GM19372 (cell line): ENCODE data around the gene PLIN3.
"Not testable (repeated sequence)": the region's sequence is repeated elsewhere in the genome, so short reads cannot be mapped to it uniquely, and the experiment has no call there.

Experiments
- ATAC-seq: cut with Tn5 transposase; IDR thresholded peaks from one replicate; pipeline ENCODE4 v1.9.1; 2021; ENCODE audit warnings: mild to moderate bottlenecking, low read depth, moderate library complexity; ENCODE audit not compliant: unreplicated experiment

PLIN3 gene

GRCh38 chr19:4896372-4896771 is 28.9 kb upstream of the PLIN3 start:
- no peak for ATAC-seq

GRCh38 chr19:4892962-4893361 is 25.5 kb upstream of the PLIN3 start:
- not testable (repeated sequence) for ATAC-seq

- no peak for ATAC-seq
These were observed 23.6 kb upstream of the PLIN3 start for GRCh38 chr19:4891066-4891465.

- no peak for ATAC-seq
These were observed 21.8 kb upstream of the PLIN3 start for GRCh38 chr19:4889034-4889815.

GRCh38 chr19:4887803-4888202 is 20.3 kb upstream of the PLIN3 start:
- ATAC-seq, result not testable (repeated sequence)

GRCh38 chr19:4884993-4885392 is 17.5 kb upstream of the PLIN3 start:
- ATAC-seq, result not testable (repeated sequence)

- not testable (repeated sequence) for ATAC-seq
These were observed 15.4 kb upstream of the PLIN3 start for GRCh38 chr19:4882874-4883273.

GRCh38 chr19:4879041-4879440 is 11.6 kb upstream of the PLIN3 start:
- ATAC-seq, result no peak

GRCh38 chr19:4878491-4878968 is 11.1 kb upstream of the PLIN3 start:
- no peak for ATAC-seq

- ATAC-seq, result no peak
These were observed 10.5 kb upstream of the PLIN3 start for GRCh38 chr19:4877753-4878490.

GRCh38 chr19:4873930-4874329 is 6.5 kb upstream of the PLIN3 start:
- ATAC-seq, result no peak

GRCh38 chr19:4871711-4872110 is 4.2 kb upstream of the PLIN3 start:
- ATAC-seq, result no peak

- ATAC-seq, result no peak
These were observed 2.7 kb upstream of the PLIN3 start for GRCh38 chr19:4870025-4870700.

GRCh38 chr19:4868286-4868834 is 893 bp upstream of the PLIN3 start:
- ATAC-seq, result no peak

GRCh38 chr19:4866595-4867424 is 657 bp downstream of the PLIN3 start:
- no peak for ATAC-seq

GRCh38 chr19:4861147-4861546 is 6.3 kb downstream of the PLIN3 start:
- ATAC-seq, result no peak

- no peak for ATAC-seq
These were observed 7.8 kb downstream of the PLIN3 start for GRCh38 chr19:4859697-4860096.

GRCh38 chr19:4856468-4856867 is 11.0 kb downstream of the PLIN3 start:
- ATAC-seq, result not testable (repeated sequence)

- ATAC-seq, result not testable (repeated sequence)
These were observed 14.0 kb downstream of the PLIN3 start for GRCh38 chr19:4853506-4853905.

GRCh38 chr19:4852484-4852883 is 15.0 kb downstream of the PLIN3 start:
- no peak for ATAC-seq
